ENCODE results near the gene ZNF750.
"Not testable (repeated sequence)": the region's sequence is repeated elsewhere in the genome, so short reads cannot be mapped to it uniquely, and the experiment has no call there.

ZNF750 gene

DNA sequence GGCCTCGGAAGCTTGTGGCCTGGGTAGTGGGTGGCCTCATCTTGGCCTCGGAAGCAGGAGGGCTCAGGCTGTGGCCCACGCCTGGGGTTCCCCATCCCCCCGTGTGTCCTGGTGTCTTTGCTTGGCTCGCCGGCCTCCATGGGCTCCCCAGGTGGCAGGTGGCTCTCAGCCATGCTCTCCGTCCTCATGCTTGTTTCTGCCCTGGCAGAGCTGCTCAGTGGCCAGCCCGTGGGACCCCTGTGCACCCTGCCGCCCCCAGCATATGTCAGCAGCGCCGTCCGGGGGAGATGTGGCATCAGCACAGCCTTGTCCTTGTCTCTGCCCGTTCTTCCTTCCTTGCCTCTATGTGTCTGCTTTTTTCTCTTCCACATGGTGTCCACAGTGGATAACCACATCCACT, 49.4 kb downstream of the ZNF750 start:
- DNase-seq = no peak

GRCh38 chr17:82789806-82790205, 50.0 kb downstream of the ZNF750 start:
- no peak for DNase-seq

GRCh38 chr17:82789051-82789592, 50.7 kb downstream of the ZNF750 start:
- DNase-seq = no peak

- DNase-seq = no peak
Measured at GRCh38 chr17:82788206-82789001, 51.4 kb downstream of the ZNF750 start.

GRCh38 chr17:82787081-82787848, 52.6 kb downstream of the ZNF750 start:
- DNase-seq = peak; percentile 77

DNA sequence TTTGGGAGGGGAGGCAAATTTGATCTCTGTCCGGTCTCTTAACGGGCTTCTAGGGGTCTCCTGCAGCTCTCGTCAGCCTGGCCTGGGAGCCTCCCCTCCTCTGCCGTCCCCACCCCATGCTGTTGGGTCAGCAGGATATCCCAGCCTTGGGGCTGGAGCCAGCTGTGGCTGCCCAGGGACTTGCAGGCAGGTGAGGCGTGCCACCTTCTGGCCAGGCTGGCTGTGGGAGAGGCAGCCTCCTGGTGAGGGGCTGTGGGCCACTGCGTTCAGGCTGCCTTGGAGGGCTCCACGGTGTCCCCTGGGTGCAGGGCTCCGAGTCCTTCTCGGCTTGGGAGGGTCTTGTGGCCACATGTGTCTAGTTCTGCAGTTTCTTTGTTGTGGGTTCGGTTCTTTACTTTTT, 53.4 kb downstream of the ZNF750 start:
- DNase-seq = no peak

GRCh38 chr17:82785581-82785980, 54.2 kb downstream of the ZNF750 start:
- DNase-seq = not testable (repeated sequence)

DNA sequence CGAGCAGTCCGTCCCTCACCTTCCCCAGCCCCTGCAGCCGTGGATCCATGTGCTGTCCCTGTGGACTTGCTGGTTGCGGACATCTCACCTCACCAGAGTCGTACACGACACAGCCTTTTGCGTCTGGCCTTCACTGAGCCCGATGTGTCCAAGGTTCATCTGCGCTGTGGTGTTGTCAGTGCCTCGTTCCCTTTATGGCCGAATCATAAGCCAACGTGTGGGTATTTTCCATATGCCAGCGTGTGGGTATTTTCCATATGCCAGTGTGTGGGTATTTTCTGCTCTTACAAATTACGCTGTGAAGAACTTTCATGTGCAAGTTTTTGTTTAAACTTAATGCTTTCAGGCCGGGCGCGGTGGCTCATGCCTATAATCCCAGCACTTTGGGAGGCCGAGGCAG, 56.3 kb downstream of the ZNF750 start:
- DNase-seq = no peak

GRCh38 chr17:82782657-82783207, 57.1 kb downstream of the ZNF750 start:
- DNase-seq = no peak

- peak; percentile 89 for DNase-seq
Measured at GRCh38 chr17:82781894-82782274, 57.9 kb downstream of the ZNF750 start.

DNA sequence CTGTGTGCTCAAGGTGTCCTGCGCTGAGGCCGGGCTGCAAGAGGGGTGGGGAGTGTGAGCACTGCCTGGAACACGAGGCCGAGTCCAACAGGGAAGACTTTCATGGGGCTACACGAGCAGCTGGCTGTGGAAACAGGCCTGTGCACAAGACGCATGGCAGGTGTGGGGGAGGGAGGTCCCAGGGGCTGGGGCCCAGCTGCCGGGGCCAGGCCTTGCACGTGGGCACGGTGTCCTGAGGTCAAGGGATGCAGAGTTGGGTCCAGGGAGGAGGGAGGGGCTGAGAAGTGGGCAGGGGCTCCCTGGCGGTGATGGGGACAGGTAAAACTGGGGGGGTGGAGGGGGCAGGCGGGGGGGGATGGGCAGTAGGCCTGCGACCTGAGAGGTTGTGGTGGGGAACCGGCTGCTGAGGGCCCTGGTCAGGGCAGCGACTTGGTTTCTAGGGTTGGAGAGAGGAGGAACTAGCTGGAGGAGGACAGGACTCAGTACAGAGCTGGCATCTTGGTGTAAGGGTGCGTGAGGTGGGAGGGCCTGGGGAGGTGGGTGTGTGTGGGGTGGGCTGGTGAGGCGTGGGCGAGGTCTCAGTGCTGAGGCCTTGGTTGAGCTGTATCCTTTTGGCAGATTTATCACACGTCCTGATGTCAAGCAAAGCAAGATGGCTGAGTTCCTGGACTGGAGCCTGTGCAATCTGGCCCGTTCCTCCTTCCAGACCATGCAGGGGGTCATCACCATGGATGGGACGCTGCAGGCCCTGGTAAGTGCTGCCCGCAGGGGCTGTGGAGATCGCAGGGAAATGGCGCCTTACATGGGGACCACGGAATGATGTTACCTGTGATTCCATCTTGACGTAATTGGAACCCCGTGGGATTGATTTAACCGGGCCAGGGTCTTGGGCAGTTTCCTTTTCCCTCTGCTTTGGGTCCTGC, 58.6 kb downstream of the ZNF750 start:
- DNase-seq = no peak

DNA sequence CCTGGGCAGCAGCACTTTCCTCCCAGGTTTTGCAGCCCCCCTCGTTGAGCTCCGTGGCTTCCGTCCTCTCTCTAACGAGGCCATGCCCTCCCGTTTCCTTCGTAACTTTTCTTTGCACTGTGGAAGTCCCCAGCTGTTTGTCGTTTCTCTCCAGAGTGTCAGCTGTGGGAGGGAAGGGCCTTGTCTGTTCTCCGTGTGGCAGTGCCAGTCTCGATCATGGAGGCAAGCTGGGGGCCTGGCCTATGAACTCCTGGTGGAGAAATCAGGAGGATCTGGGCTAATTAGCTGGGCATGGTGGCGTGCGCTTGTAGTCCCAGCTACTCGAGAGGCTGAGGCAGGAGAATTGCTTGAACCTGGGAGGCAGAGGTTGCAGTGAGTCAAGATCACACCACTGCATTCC, 59.6 kb downstream of the ZNF750 start:
- DNase-seq = no peak

GRCh38 chr17:82779541-82779940, 60.3 kb downstream of the ZNF750 start:
- no peak for DNase-seq

All from NCI-H2107 (cell line).